HFFc6 (cell line): ENCODE data around the gene NUFIP1. TPM values are rescaled to one million over a fixed set of nuclear protein-coding genes. Genes with fewer than 3 reads are reported as not detected.

Experiments used
- DNase-seq: peaks from one replicate; pipeline ENCODE4 v3.0.0-alpha.2; 2018
- H3K27ac Mint-ChIP-seq: 2 replicates; pipeline ENCODE4 v1.8.0; 2020; ENCODE audit warnings: mild to moderate bottlenecking, mixed read lengths
- H3K27me3 Mint-ChIP-seq: 2 replicates; pipeline ENCODE4 v1.8.0; 2021; ENCODE audit warnings: mild to moderate bottlenecking, moderate library complexity, mixed read lengths; ENCODE audit not compliant: insufficient read depth
- H3K36me3 Mint-ChIP-seq: 2 replicates; pipeline ENCODE4 v1.8.0; 2021; ENCODE audit warnings: low read depth, mixed read lengths
- H3K4me1 Mint-ChIP-seq: 2 replicates; pipeline ENCODE4 v1.8.0; 2020; ENCODE audit warnings: low read depth, mixed read lengths
- H3K4me3 Mint-ChIP-seq: 2 replicates; pipeline ENCODE4 v1.8.0; 2020; ENCODE audit warnings: mild to moderate bottlenecking, moderate library complexity, mixed read lengths
- H3K9me3 Mint-ChIP-seq: 2 replicates; pipeline ENCODE4 v1.8.0; 2020; ENCODE audit warnings: mild to moderate bottlenecking, mixed read lengths
- CTCF ChIP-seq: fragments of 200-600 bp; sonication (generic); IDR thresholded peaks from 2 replicates; pipeline ENCODE4 v1.5.0; 2021; ENCODE audit warnings: antibody characterized with exemption, mild to moderate bottlenecking
- total RNA-seq, 6 experiments: library from RNA; stranded (reverse); fragmentation: NEBNext Ultra II Directional; extraction: Animal tissue kit (Norgen Biotek cat#: 25700); gene quantifications; 2 replicates in 1 of 6; 3 replicates in 5 of 6; pipeline ENCODE4 v1.2.3, GENCODE V29; 2021

Gene NUFIP1
- total RNA-seq, 6 experiments from 2014 or later = 5.7 to 8.4 (median 7.3) TPM

GRCh38 chr13:44969551-44970484 is 19.5 kb downstream of the NUFIP1 start:
- Mint-ChIP-seq H3K27me3 (no peaks in the 10 kb centered on the region; the same call in 1 of the 2 replicates), H3K4me3 (no peak overlapping the region), H3K9me3 (no peaks in the 10 kb centered on the region), H3K36me3 (peaks cover 5% of the 10 kb centered on the region), H3K4me1 (peaks cover 23% of the 10 kb centered on the region), H3K27ac (no peak overlapping the region)
- DNase-seq = peak; percentile 51
- peak; percentile 94 for TF ChIP-seq CTCF

GRCh38 chr13:44968434-44968815 is 20.8 kb downstream of the NUFIP1 start:
- Mint-ChIP-seq H3K9me3 (no peaks in the 10 kb centered on the region), H3K4me3 (no peak overlapping the region), H3K27ac (peak overlapping the region; percentile 41; the same call in 1 of the 2 replicates), H3K4me1 (peaks cover 23% of the 10 kb centered on the region), H3K36me3 (peaks cover 19% of the 10 kb centered on the region), H3K27me3 (no peaks in the 10 kb centered on the region; the same call in 1 of the 2 replicates)
- TF ChIP-seq CTCF = no peak
- no peak for DNase-seq

- peak; percentile 48 for TF ChIP-seq CTCF
- peaks cover 23% of the 10 kb centered on the region for H3K4me1 Mint-ChIP-seq
- no peaks in the 10 kb centered on the region; the same call in 1 of the 2 replicates for H3K27me3 Mint-ChIP-seq
- H3K4me3 Mint-ChIP-seq = no peak overlapping the region
- H3K36me3 Mint-ChIP-seq = peaks cover 25% of the 10 kb centered on the region
- H3K9me3 Mint-ChIP-seq = peaks cover 4% of the 10 kb centered on the region; the same call in 1 of the 2 replicates
- H3K27ac Mint-ChIP-seq = peak overlapping the region; percentile 41; the same call in 1 of the 2 replicates
- DNase-seq = peak; percentile 15
Observed at GRCh38 chr13:44967704-44968433, 21.4 kb downstream of the NUFIP1 start.

- Mint-ChIP-seq H3K4me3 (no peak overlapping the region), H3K4me1 (peaks cover 11% of the 10 kb centered on the region), H3K36me3 (peaks cover 44% of the 10 kb centered on the region), H3K27me3 (no peaks in the 10 kb centered on the region), H3K9me3 (peaks cover 19% of the 10 kb centered on the region), H3K27ac (no peak overlapping the region)
- no peak for DNase-seq
- TF ChIP-seq CTCF = no peak
Observed at GRCh38 chr13:44961997-44962396, 27.3 kb downstream of the NUFIP1 start.

- no peak for DNase-seq
- TF ChIP-seq CTCF = no peak
- Mint-ChIP-seq H3K27me3 (no peaks in the 10 kb centered on the region; the same call in 1 of the 2 replicates), H3K36me3 (peaks cover 7% of the 10 kb centered on the region; the same call in 1 of the 2 replicates), H3K27ac (no peak overlapping the region), H3K4me3 (no peak overlapping the region), H3K9me3 (no peaks in the 10 kb centered on the region), H3K4me1 (peaks cover 36% of the 10 kb centered on the region)
Observed at GRCh38 chr13:44955406-44955805, 33.9 kb downstream of the NUFIP1 start.
